Activated CD4-positive, alpha-beta T cell treated with anti-CD3 and anti-CD28 coated beads, Interleukin-2, amount 50 U/mL, for 16 hours (primary cell): Measurements from ENCODE around the gene TSKU.
"Not testable (repeated sequence)": the region's sequence is repeated elsewhere in the genome, so short reads cannot be mapped to it uniquely, and the experiment has no call there.

Source experiments
- DNase-seq: peaks from one replicate; pipeline ENCODE4 v3.0.0-alpha.2; 2020

The TSKU gene

GRCh38 chr11:76803811-76804600 is 20.9 kb downstream of the TSKU start:
- peak; percentile 55 for DNase-seq

GRCh38 chr11:76805206-76805913 is 22.2 kb downstream of the TSKU start:
- DNase-seq = peak; percentile 71

- no peak for DNase-seq
Measured at GRCh38 chr11:76806131-76806530, 23.0 kb downstream of the TSKU start.

- DNase-seq = no peak
Measured at GRCh38 chr11:76806608-76807205, 23.6 kb downstream of the TSKU start.

GRCh38 chr11:76807206-76807875 is 24.2 kb downstream of the TSKU start:
- peak; percentile 75 for DNase-seq

GRCh38 chr11:76808171-76808570 is 25.0 kb downstream of the TSKU start:
- DNase-seq = no peak

GRCh38 chr11:76808996-76809395 is 25.8 kb downstream of the TSKU start:
- no peak for DNase-seq

- peak; percentile 69 for DNase-seq
Measured at GRCh38 chr11:76810151-76810853, 27.1 kb downstream of the TSKU start.

GRCh38 chr11:76811259-76811658 is 28.1 kb downstream of the TSKU start:
- DNase-seq = no peak

GRCh38 chr11:76814414-76814813 is 31.3 kb downstream of the TSKU start:
- DNase-seq = no peak

GRCh38 chr11:76815678-76816077 is 32.5 kb downstream of the TSKU start:
- DNase-seq = not testable (repeated sequence)

- no peak for DNase-seq
Measured at GRCh38 chr11:76820184-76820566, 37.0 kb downstream of the TSKU start.

- DNase-seq = not testable (repeated sequence)
Measured at GRCh38 chr11:76821396-76821795, 38.2 kb downstream of the TSKU start.

GRCh38 chr11:76822406-76822805 is 39.2 kb downstream of the TSKU start:
- DNase-seq = no peak

GRCh38 chr11:76823481-76824028 is 40.4 kb downstream of the TSKU start:
- DNase-seq = no peak

- peak; percentile 8 for DNase-seq
Measured at GRCh38 chr11:76824083-76824939, 41.2 kb downstream of the TSKU start.

GRCh38 chr11:76824980-76825725 is 42.0 kb downstream of the TSKU start:
- no peak for DNase-seq

- no peak for DNase-seq
Measured at GRCh38 chr11:76825726-76826396, 42.7 kb downstream of the TSKU start.

GRCh38 chr11:76826508-76826907 is 43.4 kb downstream of the TSKU start:
- DNase-seq = not testable (repeated sequence)

- DNase-seq = not testable (repeated sequence)
Measured at GRCh38 chr11:76827005-76827404, 43.8 kb downstream of the TSKU start.
